NT2/D1 (cell line): Measurements from ENCODE around the gene MARCHF9.

Source experiments
- SUZ12 ChIP-seq: IDR thresholded peaks from 2 replicates; pipeline ENCODE4 v1.6.1; 2011; ENCODE audit not compliant: insufficient read length, insufficient read depth; ENCODE audit errors: extremely low read depth
- ZNF274 ChIP-seq: IDR thresholded peaks from 2 replicates; pipeline ENCODE4 v1.6.1; 2011; ENCODE audit warnings: mild to moderate bottlenecking, low read depth, low read length

DNA sequence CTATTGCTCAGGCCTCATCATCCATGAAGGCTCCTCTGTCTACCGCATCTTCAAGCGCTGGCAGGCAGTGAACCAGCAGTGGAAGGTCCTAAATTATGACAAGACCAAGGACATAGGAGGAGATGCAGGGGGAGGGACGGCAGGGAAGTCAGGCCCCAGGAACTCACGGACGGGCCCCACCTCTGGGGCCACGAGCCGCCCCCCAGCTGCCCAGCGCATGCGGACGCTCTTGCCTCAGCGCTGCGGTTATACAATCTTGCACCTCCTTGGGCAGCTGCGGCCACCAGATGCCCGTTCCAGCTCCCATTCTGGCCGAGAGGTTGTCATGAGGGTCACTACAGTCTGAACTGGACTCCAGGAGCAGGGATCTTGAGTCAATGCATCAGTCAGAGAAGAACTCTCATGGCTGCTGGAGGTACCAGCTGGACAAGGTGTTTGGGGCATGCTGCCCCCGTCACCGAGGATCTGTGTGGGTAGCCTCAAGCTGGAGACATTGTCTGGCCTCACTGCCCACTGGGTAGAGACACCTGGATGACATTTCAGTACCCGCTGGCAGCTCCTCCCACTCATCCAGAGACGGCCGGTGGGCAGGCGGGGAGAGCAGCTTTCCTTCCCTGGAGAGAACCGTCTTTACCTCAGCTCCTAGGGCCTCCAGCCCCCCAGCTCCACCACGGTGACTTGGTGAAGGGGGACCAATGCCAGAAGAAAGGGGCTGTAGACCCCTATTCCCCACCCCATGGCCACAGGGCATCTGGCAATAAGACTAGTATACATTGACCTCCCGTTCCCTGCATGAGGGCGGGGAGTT, 3.9 kb downstream of the MARCHF9 start:
- no peak for TF ChIP-seq SUZ12
- TF ChIP-seq ZNF274, result no peak
